GM19240 (cell line): ENCODE measurements around the gene ACP3.
"Not testable (repeated sequence)": the region's sequence is repeated elsewhere in the genome, so short reads cannot be mapped to it uniquely, and the experiment has no call there.

Source experiments
- DNase-seq: peaks from one replicate; pipeline ENCODE4 v3.0.0; 2011; ENCODE audit warnings: low spot score; ENCODE audit not compliant: insufficient read length

ACP3 gene

DNA sequence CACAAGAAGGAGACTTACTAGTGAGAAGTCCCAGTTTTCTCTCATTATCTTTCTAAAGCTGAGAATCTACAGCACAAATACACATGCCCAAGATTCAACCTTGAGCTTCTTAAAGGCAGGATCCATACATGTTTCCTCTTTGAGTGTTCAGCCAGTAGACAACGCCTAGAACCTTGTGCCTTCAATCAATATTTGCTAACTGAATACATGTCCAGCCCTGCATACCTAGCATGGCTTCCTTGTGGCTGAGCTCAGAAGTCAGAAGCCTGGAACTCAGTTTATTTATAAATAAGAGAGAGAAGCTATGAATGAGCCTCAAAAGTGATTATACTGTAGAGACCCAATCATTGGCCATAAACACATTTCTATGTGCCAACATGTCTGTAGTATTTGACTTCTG is 43.5 kb downstream of the ACP3 start:
- DNase-seq = no peak

DNA sequence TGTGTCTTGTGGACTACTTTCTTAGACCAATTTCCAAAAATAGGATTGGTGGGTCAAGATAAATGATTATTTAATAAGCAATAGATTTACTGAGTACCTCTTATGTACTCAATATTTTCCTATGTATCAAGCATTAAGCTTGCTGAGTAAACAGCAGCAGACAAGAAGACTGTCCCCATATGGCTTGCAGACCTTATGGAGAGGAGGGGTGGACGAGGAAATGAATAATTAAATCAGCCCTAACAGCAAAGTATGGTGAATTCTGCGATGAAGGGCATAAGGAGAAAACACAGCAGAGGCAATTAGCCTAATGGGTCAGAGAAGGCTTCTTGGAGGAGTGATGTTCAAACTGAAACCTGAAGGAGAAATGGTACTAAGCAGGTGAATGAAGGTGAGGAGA is 45.1 kb downstream of the ACP3 start:
- no peak for DNase-seq

DNA sequence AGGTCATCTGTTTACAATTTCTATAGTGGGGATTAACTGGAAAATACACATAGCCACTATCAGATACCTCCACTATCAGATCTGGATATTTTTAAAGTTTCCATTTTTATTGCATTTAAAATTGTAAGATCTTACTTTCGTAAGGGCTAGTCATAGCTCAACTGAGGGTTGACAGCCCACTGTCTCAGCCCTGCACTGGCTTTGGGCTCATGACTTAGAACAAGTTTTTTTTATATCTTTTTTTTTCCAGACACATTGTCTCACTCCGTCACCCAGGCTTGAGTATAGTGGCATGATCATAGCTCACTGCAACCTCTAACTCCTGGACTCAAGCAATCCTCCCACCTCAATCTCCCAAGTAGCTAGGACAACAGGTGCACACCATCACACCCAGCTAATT is 51.3 kb downstream of the ACP3 start:
- DNase-seq = no peak

DNA sequence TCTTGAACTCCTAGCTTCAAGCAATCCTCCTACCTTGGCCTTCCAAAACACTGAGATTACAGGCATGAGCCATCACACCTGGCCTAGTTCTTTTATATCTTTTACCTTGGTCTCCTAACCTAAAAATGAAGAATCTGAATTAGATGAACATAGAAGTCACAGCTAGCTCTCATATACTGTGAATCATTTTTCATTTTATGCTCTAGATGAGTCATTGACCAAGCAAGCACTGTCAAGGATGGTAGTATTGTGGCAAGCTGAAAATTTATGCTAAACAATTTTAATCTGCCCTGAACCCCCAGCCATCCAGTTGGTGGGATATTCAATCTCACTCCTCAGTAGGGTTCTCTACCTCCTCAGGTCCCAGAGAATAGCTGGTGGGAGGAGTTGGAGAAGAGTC is 51.8 kb downstream of the ACP3 start:
- DNase-seq = no peak

DNA sequence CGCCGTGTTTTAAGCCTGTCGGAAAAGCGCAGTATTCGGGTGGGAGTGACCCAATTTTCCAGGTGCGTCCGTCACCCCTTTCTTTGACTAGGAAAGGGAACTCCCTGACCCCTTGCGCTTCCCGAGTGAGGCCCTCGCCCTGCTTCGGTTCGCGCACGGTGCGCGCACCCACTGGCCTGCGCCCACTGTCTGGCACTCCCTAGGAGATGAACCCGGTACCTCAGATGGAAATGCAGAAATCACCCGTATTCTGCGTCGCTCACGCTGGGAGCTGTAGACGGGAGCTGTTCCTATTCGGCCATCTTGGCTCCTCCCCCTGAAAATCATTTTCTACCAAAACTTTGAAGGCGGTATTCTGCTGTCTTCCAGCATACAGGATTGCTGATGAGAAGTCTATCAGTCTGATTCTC is 59.7 kb downstream of the ACP3 start:
- DNase-seq = not testable (repeated sequence)

DNA sequence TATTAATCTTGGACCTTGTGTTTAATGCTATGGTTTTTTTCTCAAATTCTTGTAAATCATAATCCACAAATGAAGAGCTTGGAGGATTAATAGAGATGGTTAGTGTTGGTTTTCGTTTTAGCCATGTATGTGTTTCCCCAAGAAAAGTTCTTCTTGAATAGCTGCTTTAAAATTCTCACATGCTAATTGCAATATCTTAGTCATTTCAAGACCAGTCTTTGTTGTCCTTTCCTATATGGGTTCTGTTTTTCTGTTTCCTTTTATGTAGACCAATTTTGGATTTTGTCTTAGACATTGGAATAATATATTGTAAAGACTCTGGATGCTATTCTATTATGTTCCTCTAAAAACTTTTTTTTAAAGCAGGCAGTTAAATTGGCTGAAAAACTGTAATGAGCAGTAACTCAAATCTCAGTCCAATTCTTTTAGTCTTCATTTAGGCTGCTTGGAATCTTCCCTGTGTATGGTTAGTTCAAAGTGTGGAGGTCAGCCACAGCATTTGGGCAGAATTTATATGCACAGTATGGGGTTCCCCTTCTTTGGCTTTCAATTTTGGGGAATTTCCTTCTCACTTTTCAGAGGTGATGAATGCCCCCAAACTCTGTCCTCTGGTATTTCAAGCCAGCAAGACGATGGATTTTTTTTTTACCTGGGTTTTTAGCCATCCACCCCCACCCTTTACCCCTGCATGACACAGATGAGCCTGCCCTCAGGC is 61.0 kb downstream of the ACP3 start:
- no peak for DNase-seq

DNA sequence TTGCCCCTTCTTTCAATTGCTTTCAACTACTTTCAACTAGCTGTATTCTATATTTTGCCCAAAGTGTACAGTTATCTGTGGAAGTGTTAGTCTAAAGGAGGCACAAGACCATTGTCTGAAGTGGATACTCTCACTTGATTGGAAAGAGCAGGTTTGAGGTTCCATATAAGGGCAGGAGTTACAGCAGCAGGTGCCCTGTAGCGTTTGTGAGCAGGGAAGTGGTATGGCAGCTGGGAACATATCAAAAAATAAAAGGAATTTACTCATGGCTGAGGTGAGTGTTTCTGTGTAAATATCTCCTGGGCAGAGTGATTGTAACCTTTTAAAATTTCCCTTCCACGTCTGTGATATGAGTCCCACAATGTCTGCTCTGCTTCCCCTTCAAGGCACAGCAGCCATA is 61.6 kb downstream of the ACP3 start:
- DNase-seq = no peak

DNA sequence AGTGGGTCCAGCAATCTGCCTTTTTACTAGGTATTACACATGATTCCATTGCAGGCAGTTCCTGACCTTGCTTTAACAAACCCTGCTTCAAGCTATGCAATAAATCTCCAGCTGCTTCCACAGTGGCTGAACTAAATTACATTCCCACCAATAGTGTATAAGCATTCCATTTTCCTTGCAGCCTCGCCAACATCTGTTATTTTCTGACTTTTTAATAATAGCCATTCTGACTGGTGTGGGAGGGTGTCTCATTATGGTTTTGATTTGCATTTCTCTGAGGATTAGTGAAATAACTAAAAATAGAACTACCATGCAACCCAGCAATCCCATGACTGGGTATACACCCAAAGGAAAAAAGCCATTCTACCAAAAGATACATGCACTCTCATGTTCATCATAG is 63.7 kb downstream of the ACP3 start:
- DNase-seq = no peak

DNA sequence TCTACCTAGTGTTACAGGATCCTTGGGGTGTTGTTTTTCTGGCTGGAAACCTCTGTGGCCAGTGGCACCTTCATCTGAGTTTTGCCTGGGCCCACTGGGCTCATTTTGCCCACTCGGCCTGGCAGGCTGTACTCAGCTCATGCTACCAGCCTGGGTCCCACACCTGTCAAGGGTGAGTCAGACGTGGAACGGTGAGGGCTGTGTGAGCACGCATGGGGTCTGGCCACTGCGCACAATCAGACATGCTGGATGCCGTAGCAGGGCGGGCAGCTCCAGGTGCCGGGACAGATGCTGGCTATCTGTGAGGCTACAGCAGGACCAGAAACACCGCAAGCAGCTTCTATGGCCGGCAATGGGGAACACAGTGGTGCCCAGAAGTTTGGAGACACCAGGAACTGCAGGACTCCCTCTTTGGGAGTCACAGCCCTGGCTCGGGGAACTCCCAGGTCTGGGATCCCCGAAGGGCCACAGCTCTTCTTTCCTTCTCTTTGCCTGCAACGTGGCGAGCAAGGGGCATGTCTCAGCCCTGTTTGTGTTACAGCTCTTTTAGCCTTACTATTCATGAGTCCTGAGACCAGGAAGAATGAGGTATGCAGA is 64.2 kb downstream of the ACP3 start:
- DNase-seq = no peak

DNA sequence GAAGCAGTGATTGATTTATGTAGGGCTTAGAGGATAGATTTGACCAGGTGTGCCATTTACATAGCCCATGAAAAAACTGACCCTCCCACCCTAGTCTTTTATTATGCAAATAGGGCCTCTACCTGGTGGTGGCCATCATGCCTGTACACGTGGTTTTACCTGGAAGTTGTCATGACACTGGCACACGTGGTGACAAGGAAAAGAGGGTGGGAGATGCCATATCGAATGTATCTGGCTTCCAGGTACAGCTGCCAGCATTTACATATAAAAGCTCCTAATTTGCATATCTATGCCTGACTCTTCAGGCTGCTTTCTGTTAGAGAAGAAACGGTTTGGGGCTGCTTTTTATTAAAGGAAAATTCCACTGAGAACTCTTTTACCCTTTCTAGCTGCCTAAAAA is 65.1 kb downstream of the ACP3 start:
- DNase-seq = no peak

DNA sequence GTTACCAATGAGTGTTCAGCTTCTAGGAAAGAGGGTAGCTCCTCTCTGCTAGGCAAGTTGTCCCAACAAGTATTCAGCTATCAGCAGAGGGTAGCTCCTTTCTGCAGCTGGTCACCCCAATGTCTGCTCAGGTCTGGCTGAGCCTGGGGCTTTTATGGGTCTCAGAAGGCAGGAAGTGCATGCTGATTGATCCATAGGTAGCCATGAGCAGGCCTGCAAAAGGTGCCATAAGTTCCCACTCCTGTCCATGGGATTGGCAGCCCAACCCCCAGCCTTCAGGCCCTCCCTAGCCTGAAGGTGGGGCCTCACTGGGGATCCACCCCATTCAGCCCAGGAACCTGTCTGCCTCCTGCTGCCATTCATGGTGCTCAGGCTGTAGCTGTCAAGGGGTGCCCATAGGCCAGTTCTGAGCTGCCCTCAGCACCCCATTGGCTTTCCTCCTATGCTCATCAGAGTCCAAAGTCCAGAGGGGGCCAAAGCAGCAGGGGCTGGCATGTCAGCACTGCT is 65.5 kb downstream of the ACP3 start:
- DNase-seq = no peak

DNA sequence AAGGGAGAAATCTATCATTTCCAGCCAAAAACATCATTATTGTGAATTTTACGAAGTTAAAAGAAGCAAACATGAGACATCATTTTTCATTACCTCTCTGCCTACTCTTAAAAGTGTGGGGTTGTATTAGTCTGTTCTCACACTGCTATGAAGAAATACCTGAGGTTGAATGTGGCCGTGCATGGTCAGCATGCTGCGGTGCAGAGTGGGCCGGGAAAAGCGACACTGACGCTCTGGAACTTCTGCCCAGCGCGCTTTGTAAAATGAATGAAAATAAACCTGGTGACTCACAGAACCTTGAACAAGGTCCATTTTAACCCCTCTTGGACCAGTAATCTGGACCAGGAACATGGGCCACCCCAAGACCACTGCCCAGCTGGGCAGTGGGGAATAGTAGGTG is 69.1 kb downstream of the ACP3 start:
- DNase-seq = no peak

DNA sequence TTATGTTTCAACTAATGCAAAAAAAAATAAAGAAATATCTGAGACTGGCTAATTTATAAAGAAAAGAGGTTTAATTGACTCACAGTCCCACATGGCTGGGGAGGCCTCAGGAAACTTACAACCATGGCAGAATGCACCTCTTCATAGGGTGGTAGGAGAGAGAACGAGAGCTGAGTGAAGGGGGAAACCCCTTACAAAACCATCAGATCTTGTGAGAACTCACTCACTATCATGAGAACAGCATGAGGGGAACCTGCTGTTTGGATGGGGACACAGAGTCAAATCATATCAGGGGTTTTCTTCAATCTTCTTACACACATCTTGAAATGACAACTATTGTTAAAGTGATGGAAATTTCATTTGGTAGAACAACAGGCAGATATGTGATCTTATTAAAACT is 75.5 kb downstream of the ACP3 start:
- not testable (repeated sequence) for DNase-seq

DNA sequence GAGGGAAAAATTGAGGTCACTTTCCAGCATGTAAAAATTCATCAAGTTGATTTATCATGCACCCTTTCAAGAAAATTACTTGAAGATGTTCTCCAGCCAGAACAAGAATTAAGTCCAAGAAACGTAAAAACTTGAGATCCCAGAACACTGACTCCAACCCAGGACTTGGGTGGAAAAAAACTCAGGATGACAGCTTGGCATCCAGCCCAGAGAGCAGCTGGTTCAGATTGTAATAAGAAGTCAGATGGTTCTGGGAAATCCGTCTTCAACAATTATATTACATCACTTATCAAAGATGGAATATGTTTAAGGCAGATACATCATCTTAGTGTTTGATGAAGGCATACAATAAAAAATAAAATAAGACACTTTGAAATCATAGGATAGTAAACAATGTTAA is 77.1 kb downstream of the ACP3 start:
- DNase-seq = no peak

DNA sequence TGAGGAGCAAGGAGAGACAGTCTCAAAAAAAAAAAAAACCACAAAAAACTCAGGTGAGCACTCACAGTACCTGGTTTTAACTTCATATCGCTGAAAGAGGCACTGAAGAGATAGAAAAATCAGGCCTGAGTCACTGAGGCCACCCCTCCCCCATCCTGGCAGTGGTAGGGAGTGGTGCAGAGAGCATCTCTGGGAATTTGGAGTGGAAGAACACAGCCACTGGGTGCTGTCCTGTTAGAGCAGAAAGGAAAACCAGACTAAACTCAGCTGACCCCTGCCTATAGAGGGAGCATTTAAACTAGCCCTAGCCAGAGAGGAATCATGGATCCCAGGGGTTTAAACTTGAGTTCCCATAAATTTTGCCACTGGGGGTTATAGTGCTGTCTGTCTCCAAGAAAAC is 77.9 kb downstream of the ACP3 start:
- no peak for DNase-seq

DNA sequence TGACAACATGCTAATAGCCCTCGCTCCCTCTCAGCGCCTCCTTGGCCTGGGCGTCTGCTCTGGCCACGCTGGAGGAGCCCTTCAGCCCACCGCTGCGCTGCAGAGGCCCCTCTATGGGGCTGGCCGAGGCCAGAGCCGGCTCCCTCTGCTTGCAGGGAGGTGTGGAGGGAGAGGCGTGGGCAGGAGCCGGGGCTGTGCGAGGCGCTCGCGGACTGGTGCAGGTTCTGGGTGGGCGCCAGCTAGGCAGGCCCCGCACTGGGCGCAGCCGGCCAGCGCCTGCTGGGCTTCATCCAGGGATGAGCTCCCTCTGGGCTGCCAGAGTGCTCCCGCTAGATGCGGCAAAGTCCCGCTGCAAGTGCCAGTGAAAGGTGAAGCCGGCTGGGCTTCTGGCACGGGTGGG is 79.0 kb downstream of the ACP3 start:
- no peak for DNase-seq

DNA sequence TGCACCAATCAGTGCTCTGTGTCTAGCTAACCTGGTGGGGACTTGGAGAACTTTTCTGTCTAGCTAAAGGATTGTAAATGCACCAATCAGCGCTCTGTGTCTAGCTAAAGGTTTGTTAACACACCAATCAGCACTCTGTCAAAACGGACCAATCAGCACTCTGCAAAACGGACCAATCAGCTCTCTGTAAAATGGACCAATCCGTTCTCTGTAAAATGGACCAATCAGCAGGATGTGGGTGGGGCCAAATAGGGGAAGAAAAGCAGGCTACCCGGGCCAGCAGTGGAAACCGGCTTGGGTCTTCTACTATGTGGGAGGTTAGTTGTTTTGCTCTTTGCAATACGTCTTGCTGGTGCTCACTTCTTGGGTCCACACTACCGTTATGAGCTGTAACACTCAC is 79.6 kb downstream of the ACP3 start:
- DNase-seq = not testable (repeated sequence)

DNA sequence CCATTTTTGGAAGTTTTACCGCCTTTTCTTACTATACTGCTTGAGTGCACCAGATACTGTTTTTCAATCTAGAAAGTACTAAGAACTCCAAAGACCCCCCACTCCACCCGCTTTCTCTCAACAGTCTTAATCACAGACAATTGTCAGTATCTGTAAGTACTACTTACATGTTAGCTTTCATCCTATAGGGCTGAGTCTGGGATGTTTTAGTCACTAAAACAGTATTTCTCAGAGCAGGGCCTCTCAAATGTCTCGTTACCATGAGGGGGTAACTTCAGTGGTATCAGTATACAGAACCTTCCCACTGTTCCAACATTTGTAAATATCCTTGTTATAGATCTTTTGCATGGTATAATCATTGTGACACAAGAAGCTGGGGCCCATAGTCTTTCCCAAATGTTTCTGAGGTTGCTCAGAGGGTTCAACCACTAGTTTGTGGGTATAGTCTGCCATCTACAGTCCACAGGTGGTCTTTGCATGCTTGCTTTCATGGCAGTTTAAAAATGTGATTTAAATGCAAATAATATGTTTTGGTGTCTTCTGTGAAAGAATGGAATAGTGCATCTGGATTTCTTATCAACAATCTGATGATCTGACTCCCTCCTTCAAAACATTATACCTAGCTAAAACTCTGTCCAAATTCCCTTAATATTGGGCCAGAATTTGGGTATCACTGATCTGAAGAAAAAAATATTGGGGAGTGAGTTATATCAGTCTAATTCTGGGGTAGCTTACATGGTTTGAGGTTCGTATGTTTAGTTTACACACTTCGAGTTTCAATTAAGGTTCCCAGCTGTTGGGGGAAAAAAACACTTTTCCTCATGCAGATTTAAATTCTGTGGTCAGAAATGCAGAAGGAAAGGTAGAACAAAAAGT is 82.1 kb downstream of the ACP3 start:
- DNase-seq = no peak

DNA sequence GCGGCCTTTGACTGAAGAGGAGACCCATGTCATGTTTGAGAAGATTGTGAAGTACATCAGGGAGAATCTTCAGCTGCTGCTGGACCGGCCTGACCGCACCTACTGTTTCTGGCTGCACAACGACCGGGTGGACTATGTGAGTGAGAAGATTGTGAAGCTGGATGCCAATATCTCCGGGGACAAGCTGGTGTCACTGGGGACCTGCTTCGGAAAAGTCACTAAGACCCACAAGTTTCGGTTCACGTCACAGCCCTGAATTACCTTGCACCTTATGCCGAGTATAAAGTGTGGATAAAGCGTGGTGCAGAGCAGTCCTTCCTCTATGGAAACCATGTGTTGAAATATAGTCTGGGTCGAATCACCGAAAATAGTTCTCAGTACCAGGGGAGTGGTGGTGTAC is 84.0 kb downstream of the ACP3 start:
- DNase-seq = no peak

DNA sequence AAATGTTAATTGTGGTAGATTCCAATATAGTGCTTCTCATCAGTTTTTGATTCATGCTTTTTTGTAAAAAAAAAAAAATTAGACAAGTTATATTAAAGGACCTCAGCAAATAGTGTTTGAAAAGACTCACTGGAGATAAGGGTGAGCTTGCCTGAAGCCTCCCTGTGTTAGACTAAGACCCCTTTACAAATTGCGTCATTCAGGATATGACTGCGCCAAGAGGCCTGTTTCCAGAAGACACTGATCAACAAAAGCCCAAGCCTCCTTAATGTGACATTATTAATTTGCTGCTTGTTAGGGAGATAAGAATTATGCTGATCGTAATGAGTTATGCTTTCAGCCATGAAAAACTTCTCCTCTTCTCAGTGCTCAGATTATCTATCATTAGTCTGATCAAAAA is 87.1 kb downstream of the ACP3 start:
- no peak for DNase-seq

DNA sequence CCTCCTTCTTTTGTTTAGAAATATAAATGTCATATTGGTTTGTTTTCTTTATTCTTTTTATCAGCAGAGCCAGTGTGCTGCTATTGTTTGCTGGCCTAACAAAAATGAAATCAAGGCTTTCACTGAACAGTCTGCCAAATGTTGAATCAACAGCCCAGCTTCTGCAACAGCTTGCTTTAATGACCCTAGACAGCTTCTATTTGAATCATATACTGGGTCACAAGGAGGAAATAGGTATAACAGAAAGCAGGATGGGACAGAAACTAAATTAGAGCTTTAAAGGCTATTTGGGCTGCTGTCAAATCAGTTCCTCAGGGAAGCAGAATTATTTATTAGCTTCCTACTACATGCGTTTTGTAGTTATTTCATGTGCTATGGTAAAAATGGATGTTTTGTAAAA is 88.0 kb downstream of the ACP3 start:
- DNase-seq = no peak

DNA sequence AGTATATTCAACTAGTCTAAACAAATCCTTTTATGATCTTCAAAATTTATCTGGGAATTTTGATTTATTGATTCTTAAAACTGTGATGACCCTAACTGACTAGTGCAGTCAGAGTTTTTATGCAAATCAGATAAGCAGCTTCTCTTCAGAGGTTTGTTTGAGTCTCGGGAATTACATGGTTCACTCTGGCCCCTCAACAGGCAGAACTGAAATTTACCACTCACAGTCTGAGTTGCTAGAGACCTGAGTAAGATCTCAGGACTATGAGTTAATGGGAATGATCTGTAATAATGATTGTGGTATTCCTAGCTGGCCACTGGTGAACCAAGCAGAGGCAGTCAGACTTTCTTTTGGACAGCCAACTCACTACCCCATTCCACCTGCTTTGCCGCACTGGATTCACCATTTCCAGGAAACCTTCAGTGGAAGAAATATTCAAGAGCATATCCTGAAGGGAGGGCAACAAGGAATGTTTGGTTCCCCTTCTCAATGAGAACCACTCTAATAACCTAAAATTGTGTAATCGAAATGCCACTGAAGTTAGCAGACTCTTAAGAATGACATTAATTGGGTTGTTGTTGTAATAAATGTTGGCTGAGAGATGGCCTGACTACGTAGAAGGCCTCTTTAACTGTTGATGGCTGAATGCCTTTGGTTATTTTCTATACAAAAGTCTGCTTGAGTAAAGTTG is 88.5 kb downstream of the ACP3 start:
- no peak for DNase-seq
